H1 (cell line): ENCODE data around the gene XPOT. TPM values are rescaled to one million over a fixed set of nuclear protein-coding genes. Genes with fewer than 3 reads are reported as not detected.

Source experiments
- CTCF ChIA-PET: fragments of 300-600 bp; sonication (Branson Sonifier 250); formaldehyde crosslinking; loops from one replicate; lab custom pipeline; 2021; ENCODE audit not compliant: partially characterized antibody; lab: Charles Lee
- POLR2A ChIA-PET: fragments of 300-600 bp; sonication (Branson Sonifier 250); formaldehyde crosslinking; loops from one replicate; lab custom pipeline; 2021; ENCODE audit warnings: inconsistent platforms; ENCODE audit not compliant: partially characterized antibody; lab: Charles Lee
- DNase-seq, 2 experiments: peaks; one replicate each; pipeline versions ENCODE4 v3.0.0 to v3.0.0-alpha.2; 2010 to 2022; ENCODE audit warnings: low spot score in 2 of 2, low read depth in 1 of 2, mixed read lengths in 1 of 2
- FAIRE-seq: peaks from 2 replicates; lab custom pipeline; 2011; peaks lifted over from hg19 to GRCh38; lab: Jason Lieb, UNC
- H2AFZ ChIP-seq: 2 replicates; pipeline ENCODE4 v1.8.1; 2012; ENCODE audit warnings: low read length, inconsistent platforms
- H2AK5ac ChIP-seq: 2 replicates; pipeline ENCODE4 v1.6.1; 2013; ENCODE audit warnings: low read depth, low read length
- H2BK120ac ChIP-seq: replicated peaks from 2 replicates; pipeline ENCODE3; 2013; ENCODE audit warnings: low read depth, low read length, inconsistent platforms
- H2BK12ac ChIP-seq: 2 replicates; pipeline ENCODE4 v1.6.1; 2013; ENCODE audit warnings: low read depth, low read length
- H2BK15ac ChIP-seq: 2 replicates; pipeline ENCODE4 v1.6.1; 2013; ENCODE audit warnings: low read length
- H2BK20ac ChIP-seq: 2 replicates; pipeline ENCODE4 v1.6.1; 2013; ENCODE audit warnings: low read length
- H2BK5ac ChIP-seq: 2 replicates; pipeline ENCODE4 v1.6.1; 2013; ENCODE audit warnings: low read depth, low read length
- H3K14ac ChIP-seq: 2 replicates; pipeline ENCODE4 v1.6.1; 2013; ENCODE audit warnings: inconsistent platforms; ENCODE audit not compliant: insufficient read length
- H3K18ac ChIP-seq: 2 replicates; pipeline ENCODE4 v1.6.1; 2013; ENCODE audit warnings: low read length; ENCODE audit errors: extremely low read depth
- H3K23ac ChIP-seq: 2 replicates; pipeline ENCODE4 v1.6.1; 2013; ENCODE audit warnings: inconsistent platforms; ENCODE audit not compliant: insufficient read length
- H3K23me2 ChIP-seq: 2 replicates; pipeline ENCODE4 v1.6.1; 2013; ENCODE audit warnings: low read depth, low read length
- H3K27ac ChIP-seq: 2 replicates; pipeline ENCODE4 v1.6.1; 2011; ENCODE audit warnings: low read depth, low read length, inconsistent platforms
- H3K27me3 ChIP-seq, 4 experiments: replicated peaks in 1 of 4; 1 replicate in 1 of 4; 2 replicates in 3 of 4; pipeline versions ENCODE4 v1.6.1 to v1.8.1; 2011 to 2013; ENCODE audit warnings: low read length in 3 of 4, mild to moderate bottlenecking in 3 of 4, inconsistent platforms in 2 of 4, mixed read lengths in 2 of 4, moderate library complexity in 1 of 4; ENCODE audit not compliant: control insufficient read depth in 3 of 4, insufficient read depth in 3 of 4; ENCODE audit errors: extremely low read depth in 1 of 4
- H3K36me3 ChIP-seq, 4 experiments: 2 replicates each; pipeline versions ENCODE4 v1.6.1 to v1.8.1; 2011 to 2013; ENCODE audit warnings: mild to moderate bottlenecking in 4 of 4, low read length in 3 of 4, moderate library complexity in 2 of 4, control low read depth in 1 of 4, inconsistent platforms in 1 of 4; ENCODE audit not compliant: insufficient read depth in 4 of 4, control insufficient read depth in 2 of 4
- H3K4ac ChIP-seq: replicated peaks from 2 replicates; pipeline ENCODE3; 2013; ENCODE audit warnings: low read length, low read depth, mixed read lengths, inconsistent platforms; ENCODE audit not compliant: insufficient read length
- H3K4me1 ChIP-seq, 4 experiments: replicated peaks in 1 of 4; 1 replicate in 1 of 4; 2 replicates in 3 of 4; pipeline versions ENCODE4 v1.6.1 to v1.8.1; 2011 to 2013; ENCODE audit warnings: low read length in 3 of 4, inconsistent platforms in 2 of 4, mixed read lengths in 1 of 4; ENCODE audit not compliant: insufficient read depth in 4 of 4, control insufficient read depth in 3 of 4
- H3K4me2 ChIP-seq, 2 experiments: 2 replicates each; pipeline versions ENCODE4 v1.6.1 to v1.8.1; 2011 to 2013; ENCODE audit warnings: low read depth in 2 of 2, low read length in 2 of 2, control low read depth in 1 of 2, inconsistent platforms in 1 of 2, mild to moderate bottlenecking in 1 of 2; ENCODE audit not compliant: insufficient read depth in 1 of 2
- H3K4me3 ChIP-seq, 4 experiments: fragments of 200-600, 300-600 bp in 1 of 4; sonication (generic), shearing (Covaris generic), sonication (Bioruptor Twin) in 1 of 4; 2 replicates each; pipeline versions ENCODE4 v1.5.1 to v1.8.1; 2011 to 2016; ENCODE audit warnings: low read length in 4 of 4, low read depth in 3 of 4, control low read depth in 2 of 4, inconsistent platforms in 2 of 4, mild to moderate bottlenecking in 2 of 4, mixed read lengths in 1 of 4, moderate library complexity in 1 of 4; ENCODE audit not compliant: insufficient read depth in 2 of 4; ENCODE audit errors: extremely low read depth in 1 of 4
- H3K56ac ChIP-seq: replicated peaks from 2 replicates; pipeline ENCODE3; 2013; ENCODE audit warnings: low read depth, mild to moderate bottlenecking, mixed read lengths, low read length, inconsistent platforms; ENCODE audit not compliant: insufficient read length
- H3K79me1 ChIP-seq: 2 replicates; pipeline ENCODE4 v1.6.1; 2013; ENCODE audit warnings: low read depth, low read length, control low read depth
- H3K79me2 ChIP-seq, 2 experiments: 2 replicates each; pipeline versions ENCODE4 v1.6.1 to v1.8.1; 2012 to 2013; ENCODE audit warnings: low read length in 2 of 2, mild to moderate bottlenecking in 2 of 2, inconsistent platforms in 1 of 2; ENCODE audit not compliant: insufficient read depth in 2 of 2, control insufficient read depth in 1 of 2
- H3K9ac ChIP-seq, 4 experiments: replicated peaks in 1 of 4; 1 replicate in 1 of 4; 2 replicates in 3 of 4; pipeline versions ENCODE4 v1.6.1 to v1.8.1; 2011 to 2013; ENCODE audit warnings: low read depth in 3 of 4, low read length in 3 of 4, control low read depth in 2 of 4, mild to moderate bottlenecking in 2 of 4, moderate library complexity in 2 of 4, inconsistent platforms in 1 of 4; ENCODE audit errors: extremely low read depth in 1 of 4
- H3K9me3 ChIP-seq, 2 experiments: 2 replicates each; pipeline versions ENCODE4 v1.6.1 to v1.8.1; 2012 to 2013; ENCODE audit warnings: mild to moderate bottlenecking in 2 of 2, moderate library complexity in 2 of 2, control low read depth in 1 of 2, inconsistent platforms in 1 of 2, low read depth in 1 of 2, low read length in 1 of 2, mixed read lengths in 1 of 2; ENCODE audit not compliant: insufficient read depth in 2 of 2
- H4K20me1 ChIP-seq, 2 experiments: replicated peaks in 1 of 2; 2 replicates each; pipeline versions ENCODE3 to v1.8.1; 2011 to 2013; ENCODE audit warnings: inconsistent platforms in 2 of 2, low read length in 2 of 2, mild to moderate bottlenecking in 1 of 2; ENCODE audit not compliant: insufficient read depth in 2 of 2, control insufficient read depth in 1 of 2
- H4K5ac ChIP-seq: 2 replicates; pipeline ENCODE4 v1.6.1; 2013; ENCODE audit warnings: low read length, low read depth, mixed read lengths, inconsistent platforms; ENCODE audit not compliant: insufficient read length
- H4K8ac ChIP-seq: 2 replicates; pipeline ENCODE4 v1.8.0; 2013; ENCODE audit warnings: mild to moderate bottlenecking, moderate library complexity, low read length, inconsistent platforms; ENCODE audit not compliant: insufficient read depth; ENCODE audit errors: extremely low read depth
- H4K91ac ChIP-seq: replicated peaks from 2 replicates; pipeline ENCODE3; 2013; ENCODE audit warnings: low read length, mixed read lengths, inconsistent platforms; ENCODE audit not compliant: insufficient read length
- BRCA1 ChIP-seq: IDR thresholded peaks from 2 replicates; pipeline ENCODE4 v1.6.1; 2012; ENCODE audit warnings: low read depth, low read length, improper control_type of control experiment
- CREB1 ChIP-seq: IDR thresholded peaks from 2 replicates; pipeline ENCODE4 v1.6.1; 2012; ENCODE audit warnings: inconsistent platforms
- FOSL1 ChIP-seq: IDR thresholded peaks from 2 replicates; pipeline ENCODE4 v1.6.1; 2011; ENCODE audit warnings: mild to moderate bottlenecking, low read depth, low read length, moderate library complexity; ENCODE audit not compliant: insufficient read depth
- KDM5A ChIP-seq: fragments of 200-600 bp; IDR thresholded peaks from 2 replicates; pipeline ENCODE4 v1.7.1; 2012; ENCODE audit warnings: mild to moderate bottlenecking, low read length, inconsistent platforms, mixed read lengths
- POLR2AphosphoS5 ChIP-seq: IDR thresholded peaks from 2 replicates; pipeline ENCODE4 v1.6.1; 2011; ENCODE audit warnings: low read depth, low read length
- RBBP5 ChIP-seq: IDR thresholded peaks from 2 replicates; pipeline ENCODE4 v1.7.1; 2012; ENCODE audit warnings: low read depth, mild to moderate bottlenecking, inconsistent platforms, low read length, moderate library complexity, borderline replicate concordance
- RNF2 ChIP-seq: fragments of 200-900, 300-1000 bp; sonication (generic); IDR thresholded peaks from 2 replicates; pipeline ENCODE4 v1.7.1; 2016; ENCODE audit warnings: borderline replicate concordance, low read depth, mild to moderate bottlenecking, antibody characterized with exemption, low read length; ENCODE audit not compliant: poor library complexity, severe bottlenecking; ENCODE audit errors: missing control alignments
- SAP30 ChIP-seq: fragments of 300-600 bp; sonication (generic); IDR thresholded peaks from 2 replicates; pipeline ENCODE4 v1.7.1; 2012; ENCODE audit warnings: low read length, moderate library complexity, mild to moderate bottlenecking, inconsistent platforms; ENCODE audit not compliant: insufficient read depth, insufficient replicate concordance
- SP4 ChIP-seq: IDR thresholded peaks from 2 replicates; pipeline ENCODE4 v1.6.1; 2012; ENCODE audit warnings: low read length, inconsistent platforms
- SRF ChIP-seq: IDR thresholded peaks from 2 replicates; pipeline ENCODE4 v1.6.1; 2011; ENCODE audit warnings: mild to moderate bottlenecking, low read depth, low read length, moderate library complexity
- TAF7 ChIP-seq: optimal IDR thresholded peaks from 2 replicates; pipeline ENCODE3; 2011; ENCODE audit warnings: low read depth, mild to moderate bottlenecking, inconsistent platforms, low read length, moderate library complexity, borderline replicate concordance
- TBP ChIP-seq: IDR thresholded peaks from 2 replicates; pipeline ENCODE4 v1.6.1; 2011; ENCODE audit warnings: low read depth, low read length, improper control_type of control experiment
- YY1 ChIP-seq: IDR thresholded peaks from 2 replicates; pipeline ENCODE4 v1.6.1; 2011; ENCODE audit warnings: low read depth, mild to moderate bottlenecking, low read length
- WGBS, 2 experiments: shearing (Covaris generic) in 1 of 2; methylation state at CpG; one replicate each; pipeline versions ENCODE4 v1.1.6 to v1.1.7; 2013 to 2015; ENCODE audit warnings: low lambda C conversion rate in 2 of 2, mixed read lengths in 2 of 2, inconsistent platforms in 1 of 2, low coverage in 1 of 2, missing lambda C conversion rate in 1 of 2; ENCODE audit not compliant: insufficient replicate concordance in 2 of 2, insufficient coverage in 1 of 2, insufficient read length in 1 of 2; ENCODE audit errors: extremely low coverage in 1 of 2, missing lambda C conversion rate in 1 of 2; 5-methylcytosine and 5-hydroxymethylcytosine counted together
- polyA plus RNA-seq, 7 experiments: library from polyadenylated mRNA; depleted of rRNA in 3 of 7; stranded (reverse) in 5 of 7; unstranded in 2 of 7; fragments of >200 nt in 5 of 7; fragments of 200-250 nt in 2 of 7; gene quantifications; 1 replicate in 5 of 7; 2 replicates in 1 of 7; 4 replicates in 1 of 7; pipeline versions ENCODE4 v1.2.1 to v1.2.3, GENCODE V29; 2011 to 2013; ENCODE audit warnings: missing spikeins in 2 of 7, mixed read lengths in 2 of 7
- total RNA-seq: library from RNA; stranded (reverse); fragmentation: NEBNext Ultra II Directional; extraction: Animal tissue kit (Norgen Biotek cat#: 25700); gene quantifications from 2 replicates; pipeline ENCODE4 v1.2.1, GENCODE V29; 2021
- TF ChIP-seq, protein P1 (sequence below): IDR thresholded peaks from 2 replicates; pipeline ENCODE4 v1.6.1; 2012; ENCODE audit warnings: inconsistent platforms

Gene XPOT
- total and polyA plus RNA-seq, 2 of the 8 experiments (the other 6 are each of a cell fraction or from before 2014, with no cell fraction given) = 38.8 to 176 TPM

DNA sequence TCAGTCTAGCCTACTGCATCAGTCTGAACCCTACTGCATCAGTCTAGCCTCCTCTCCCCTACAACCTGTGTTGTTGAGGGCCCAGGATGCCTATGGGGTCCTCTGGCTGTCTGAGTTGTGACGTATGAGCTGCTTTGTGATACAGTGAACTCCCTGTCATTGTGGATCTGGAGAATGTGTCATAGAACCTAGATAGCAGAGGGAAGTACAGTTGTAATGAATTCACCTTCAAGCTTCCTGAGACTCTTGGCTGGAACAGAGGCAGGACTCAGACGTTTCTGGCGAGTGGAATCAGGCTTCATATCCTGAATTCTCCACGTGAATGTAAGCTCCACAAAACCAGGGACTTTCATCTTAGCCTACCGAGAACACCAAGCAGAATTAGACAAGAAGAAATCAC, 64.8 kb downstream of the XPOT start:
- H3K4me1 ChIP-seq = no peaks in the 10 kb centered on the region
- no peak overlapping the region for H3K4me2 ChIP-seq
- H4K8ac ChIP-seq = no peak overlapping the region
- no peak overlapping the region for H3K4ac ChIP-seq
- DNase-seq = no peak
- H3K27me3 ChIP-seq = no peaks in the 10 kb centered on the region
- H3K4me3 ChIP-seq = no peak overlapping the region
- no peak overlapping the region for H3K23ac ChIP-seq
- no peak for FAIRE-seq
- H4K20me1 ChIP-seq = peaks cover 0 to 4% of the 10 kb centered on the region in 2 experiments
- H3K23me2 ChIP-seq = no peaks in the 10 kb centered on the region
- H2AK5ac ChIP-seq = no peak overlapping the region
- no peak overlapping the region for H3K56ac ChIP-seq
- H2BK12ac ChIP-seq = no peak overlapping the region
- peaks cover 4 to 56% (median 40%) of the 10 kb centered on the region in 4 experiments; a peak in 7 of 8 replicates for H3K36me3 ChIP-seq
- no peak overlapping the region for H3K27ac ChIP-seq
- no peak overlapping the region for H2AFZ ChIP-seq
- H2BK20ac ChIP-seq = no peak overlapping the region
- H2BK5ac ChIP-seq = no peak overlapping the region
- ChIA-PET CTCF (interaction anchor here (0.6 to 0.7 kb wide), 2 partner anchors 712 to 1645 kb away, joined by 3 to 4 read pairs; no protein-coding TSS in a partner anchor), POLR2A (interaction anchor here (0.8 to 2.9 kb wide), 5 partner anchors 13 to 261 kb away, joined by 3 to 7 read pairs (median 3); partner anchors contain the start of genes TBK1 and XPOT)
- no peaks in the 10 kb centered on the region for H3K9me3 ChIP-seq
- H2BK120ac ChIP-seq = no peak overlapping the region
- no peak overlapping the region for H2BK15ac ChIP-seq
- no peak overlapping the region for H3K18ac ChIP-seq
- H3K9ac ChIP-seq = no peak overlapping the region
- no peak overlapping the region for H4K91ac ChIP-seq
- no peaks in the 10 kb centered on the region for H3K79me1 ChIP-seq
- 74% methylated on average over 5 of the region's 5 CpGs; no CpG with 5 or more reads in 1 of the 2 experiments for WGBS, 2 experiments
- H3K14ac ChIP-seq = no peak overlapping the region
- H4K5ac ChIP-seq = no peak overlapping the region
- H3K79me2 ChIP-seq = no peaks in the 10 kb centered on the region; a peak in 1 of 4 replicates
- TF ChIP-seq POLR2AphosphoS5 (no peak), BRCA1 (no peak), YY1 (no peak), KDM5A (no peak), SRF (no peak), RBBP5 (no peak), TAF7 (no peak), RNF2 (no peak), FOSL1 (no peak), SAP30 (no peak), CREB1 (no peak), TBP (no peak), SP4 (no peak)
- TF ChIP-seq, protein P1, sequence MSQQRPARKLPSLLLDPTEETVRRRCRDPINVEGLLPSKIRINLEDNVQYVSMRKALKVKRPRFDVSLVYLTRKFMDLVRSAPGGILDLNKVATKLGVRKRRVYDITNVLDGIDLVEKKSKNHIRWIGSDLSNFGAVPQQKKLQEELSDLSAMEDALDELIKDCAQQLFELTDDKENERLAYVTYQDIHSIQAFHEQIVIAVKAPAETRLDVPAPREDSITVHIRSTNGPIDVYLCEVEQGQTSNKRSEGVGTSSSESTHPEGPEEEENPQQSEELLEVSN = no peak
